GM18511 (cell line): ENCODE results near the gene FBXO27.
"Not testable (repeated sequence)": the region's sequence is repeated elsewhere in the genome, so short reads cannot be mapped to it uniquely, and the experiment has no call there.

Experiments
- ATAC-seq: cut with Tn5 transposase; IDR thresholded peaks from one replicate; pipeline ENCODE4 v1.9.1; 2021; ENCODE audit warnings: mild to moderate bottlenecking, moderate library complexity; ENCODE audit not compliant: unreplicated experiment

The FBXO27 gene

GRCh38 chr19:39032063-39032918 is at the start of gene FBXO27:
FBXO27 (minus strand) TSS chr19:39032549; CDS start chr19:39032227, 322 bp downstream.
- no peak for ATAC-seq

GRCh38 chr19:39080431-39080830 is 48.1 kb upstream of the FBXO27 start:
- ATAC-seq: no peak

- ATAC-seq: no peak
Observed at GRCh38 chr19:39078436-39079200, 46.3 kb upstream of the FBXO27 start.

- no peak for ATAC-seq
Observed at GRCh38 chr19:39077323-39077722, 45.0 kb upstream of the FBXO27 start.

- no peak for ATAC-seq
Observed at GRCh38 chr19:39074942-39075341, 42.6 kb upstream of the FBXO27 start.

GRCh38 chr19:39074205-39074692 is 41.9 kb upstream of the FBXO27 start:
- no peak for ATAC-seq

GRCh38 chr19:39070888-39071287 is 38.5 kb upstream of the FBXO27 start:
- ATAC-seq: no peak

DNA sequence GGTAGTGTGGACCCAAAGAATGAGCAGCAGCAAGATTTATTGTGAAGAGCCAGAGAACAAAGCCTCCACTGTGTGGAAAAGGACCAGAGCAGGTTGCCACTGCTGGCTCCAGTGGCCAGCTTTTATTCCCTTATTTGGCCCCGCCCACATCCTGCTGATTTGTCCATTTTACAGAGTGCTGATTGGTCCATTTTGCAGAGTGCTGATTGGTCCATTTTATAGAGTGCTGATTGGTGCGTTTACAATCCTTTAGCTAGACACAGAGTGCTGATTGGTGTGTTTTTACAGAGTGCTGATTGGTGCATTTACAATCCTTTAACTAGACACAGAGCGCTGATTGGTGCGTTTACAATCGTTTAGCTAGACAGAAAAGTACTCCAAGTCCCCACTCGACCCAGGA is 35.9 kb upstream of the FBXO27 start:
- ATAC-seq: not testable (repeated sequence)

- ATAC-seq: no peak
Observed at GRCh38 chr19:39067104-39067503, 34.8 kb upstream of the FBXO27 start.

GRCh38 chr19:39065928-39066327 is 33.6 kb upstream of the FBXO27 start:
- ATAC-seq: no peak

GRCh38 chr19:39064405-39064804 is 32.1 kb upstream of the FBXO27 start:
- no peak for ATAC-seq

DNA sequence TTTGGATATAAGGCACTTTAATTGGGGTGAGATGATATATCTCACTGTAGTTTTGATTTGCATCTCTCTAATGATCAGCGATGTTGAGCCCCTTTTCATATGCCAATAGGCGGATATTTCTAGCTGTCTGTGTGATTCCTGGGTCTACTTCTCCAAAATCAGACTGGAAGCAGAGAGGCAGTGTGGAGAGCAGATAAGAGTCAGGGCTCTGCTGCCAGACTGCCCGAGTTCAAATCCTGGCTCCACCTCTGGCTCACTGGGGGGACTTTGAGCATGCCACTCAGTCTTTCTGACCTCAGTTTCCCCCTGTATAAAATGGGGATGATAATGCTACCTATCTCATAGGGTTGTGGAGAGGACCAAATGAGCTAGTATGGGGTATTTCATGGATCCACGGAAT is 27.8 kb upstream of the FBXO27 start:
- ATAC-seq: no peak

DNA sequence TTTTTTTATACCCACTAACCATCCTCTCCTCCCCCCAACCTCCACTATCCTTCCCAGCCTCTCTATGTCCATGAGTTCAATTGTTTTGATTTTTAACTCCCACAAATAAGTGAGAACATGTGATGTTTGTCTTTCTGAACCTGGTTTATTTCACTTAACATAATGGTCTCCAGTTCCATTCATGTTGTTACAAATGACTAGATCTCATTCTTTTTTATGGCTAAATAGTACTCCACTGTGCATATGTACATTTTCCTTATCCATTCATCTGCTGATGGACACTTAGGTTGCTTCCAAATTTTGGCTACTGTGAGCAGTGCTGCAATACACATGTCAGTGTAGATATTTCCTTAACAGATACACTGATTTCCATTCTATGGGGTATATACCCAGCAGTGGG is 27.0 kb upstream of the FBXO27 start:
- no peak for ATAC-seq

- ATAC-seq: no peak
Observed at GRCh38 chr19:39057615-39058014, 25.3 kb upstream of the FBXO27 start.

DNA sequence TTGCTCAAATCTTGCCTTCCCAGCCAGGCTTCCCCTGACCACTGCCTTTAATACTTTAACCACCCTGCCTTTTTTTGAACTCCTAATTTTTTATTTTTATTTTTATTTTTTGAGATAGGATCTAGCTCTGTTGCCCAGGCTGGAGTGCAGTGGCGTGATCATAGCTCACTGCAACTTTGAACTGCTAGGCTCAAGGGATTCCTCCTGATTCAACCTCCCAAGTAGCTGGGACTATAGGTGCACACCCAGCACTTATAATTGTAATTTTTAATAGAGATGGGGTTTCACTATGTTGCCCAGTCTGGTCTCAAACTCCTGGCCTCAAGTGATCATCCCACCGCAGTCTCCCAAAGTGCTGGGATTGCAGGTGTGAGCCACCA is 21.7 kb upstream of the FBXO27 start:
- ATAC-seq: no peak

GRCh38 chr19:39053276-39054090 is 21.1 kb upstream of the FBXO27 start:
- ATAC-seq: no peak

DNA sequence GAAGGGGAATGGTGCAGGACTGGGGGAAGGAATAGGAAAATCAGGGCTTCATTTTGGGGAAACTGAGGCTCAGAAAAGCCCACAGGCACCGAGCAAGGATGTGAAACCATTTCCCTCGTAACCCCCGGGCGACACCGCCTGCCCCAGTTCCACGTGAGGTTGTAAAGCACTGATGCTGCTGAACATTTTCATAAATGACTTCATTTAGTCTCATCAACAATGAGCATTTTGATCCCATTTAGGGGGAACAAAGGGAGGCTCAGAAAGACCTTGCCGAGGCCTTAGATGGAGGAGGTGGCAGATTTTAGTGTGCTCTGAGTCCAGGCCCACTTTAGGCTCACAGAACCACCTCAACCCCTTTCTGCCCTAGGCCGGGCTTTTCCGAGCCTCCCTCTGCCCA is 20.5 kb upstream of the FBXO27 start:
- no peak for ATAC-seq

- no peak for ATAC-seq
Observed at GRCh38 chr19:39052243-39052746, 19.9 kb upstream of the FBXO27 start.

DNA sequence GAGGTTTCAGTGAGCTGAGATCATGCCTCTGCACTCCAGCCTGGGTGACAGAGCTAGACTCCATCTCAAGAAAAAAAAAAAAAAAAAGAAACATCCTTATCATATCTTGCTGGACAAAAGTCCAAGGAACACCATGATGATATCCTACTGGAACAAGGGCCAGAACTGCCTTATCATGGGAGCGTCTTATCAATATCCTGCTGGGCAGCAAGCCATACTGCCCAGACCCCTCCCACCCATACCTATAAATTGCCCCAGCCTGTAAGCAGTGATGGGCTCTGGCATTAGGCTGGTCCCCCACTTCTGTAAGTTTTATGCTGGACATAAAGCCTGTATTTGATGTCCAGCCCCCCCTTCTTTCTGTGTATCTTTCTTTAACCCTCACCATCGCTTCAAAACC is 14.7 kb upstream of the FBXO27 start:
- ATAC-seq: no peak

DNA sequence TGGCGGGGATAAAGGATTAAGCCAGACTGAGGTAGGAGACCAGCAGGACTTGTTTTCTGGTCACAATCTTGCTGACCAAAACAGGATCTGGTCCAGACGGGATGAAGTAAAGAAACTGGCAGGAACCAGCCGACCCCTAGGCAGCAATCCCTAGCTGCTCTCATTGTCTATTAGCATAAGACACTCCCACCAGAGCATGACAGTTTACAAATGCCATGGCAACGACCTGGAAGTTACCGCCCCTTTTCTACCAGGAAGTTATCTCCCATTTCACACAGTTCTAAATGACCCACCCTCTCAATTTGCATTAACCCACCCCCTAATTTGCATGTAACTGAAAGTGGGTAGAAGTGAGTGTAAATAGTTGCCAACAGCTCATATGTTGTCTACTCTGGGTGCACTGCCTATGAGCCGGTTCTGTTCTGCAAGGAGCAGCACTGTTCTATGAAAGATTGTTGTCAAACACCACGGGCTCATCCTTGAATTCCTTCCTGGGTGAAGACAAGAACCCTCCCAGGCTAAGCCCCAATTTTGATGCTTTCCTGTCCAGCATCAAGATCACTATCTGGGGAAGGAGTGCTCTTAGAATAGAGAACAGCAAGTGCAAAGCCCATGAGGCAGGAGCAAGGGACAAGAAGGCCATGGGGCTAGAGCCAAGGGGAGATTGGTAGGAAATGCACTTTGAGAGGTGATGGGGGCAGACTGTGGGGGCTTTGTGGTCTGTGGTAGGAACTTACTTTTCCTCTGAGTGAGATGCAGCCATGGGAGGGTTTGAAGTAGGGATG is 13.9 kb upstream of the FBXO27 start:
- no peak for ATAC-seq
